K562 (cell line): Measurements from ENCODE around the gene SEMA3A. TPM values are rescaled to one million over a fixed set of nuclear protein-coding genes. Genes with fewer than 3 reads are reported as not detected.

Experiments used
- ATAC-seq: fragments of 200-7000 bp; cut with Tn5 transposase; 3 replicates; pipeline ENCODE4 v1.9.1; 2020; ENCODE audit warnings: moderate library complexity
- BruUV-seq: library from RNA; stranded (reverse); fragments of 400-500 nt; replicated peaks from 2 replicates; lab custom pipeline; 2021; lab: Mats Ljungman, UMichigan
- CTCF ChIA-PET: fragments of 300-600 bp; formaldehyde crosslinking; extraction: SDS; loops from one replicate; lab custom pipeline; 2021; ENCODE audit warnings: low intra/inter-chr PET ratio; lab: Yijun Ruan, JAX
- POLR2A ChIA-PET: fragments of 300-600, 350-650 bp; sonication (Branson Sonifier 250); formaldehyde crosslinking; extraction: SDS; loops from one replicate; lab custom pipeline; 2021; ENCODE audit warnings: antibody characterized with exemption, inconsistent platforms; lab: Yijun Ruan, JAX
- DNase-seq, 4 experiments: peaks; one replicate each; pipeline versions ENCODE4 v3.0.0 to v3.0.0-alpha.2; 2011 to 2018; ENCODE audit warnings: low spot score in 3 of 4, mixed read lengths in 3 of 4; ENCODE audit errors: extremely low read depth in 1 of 4
- FAIRE-seq: peaks from 2 replicates; lab custom pipeline; 2011; peaks lifted over from hg19 to GRCh38; lab: Jason Lieb, UNC
- H2AFZ ChIP-seq: 2 replicates; pipeline ENCODE4 v1.6.0; 2011; ENCODE audit warnings: low read depth, low read length, control low read depth, inconsistent platforms
- H3K27ac ChIP-seq: fragments of 200-600 bp; 3 replicates; pipeline ENCODE4 v1.8.0; 2011; ENCODE audit warnings: low read depth, mild to moderate bottlenecking, control low read depth, inconsistent platforms, low read length, moderate library complexity, mixed read lengths; ENCODE audit errors: extremely low read depth
- H3K27me3 ChIP-seq, 2 experiments: fragments of 300-600 bp in 1 of 2; 2 replicates in 1 of 2; 3 replicates in 1 of 2; pipeline versions ENCODE4 v1.6.0 to v1.8.0; 2011; ENCODE audit warnings: inconsistent platforms in 2 of 2, low read length in 2 of 2, mild to moderate bottlenecking in 1 of 2, mixed read lengths in 1 of 2, moderate library complexity in 1 of 2; ENCODE audit not compliant: control insufficient read depth in 2 of 2, insufficient read depth in 2 of 2
- H3K36me3 ChIP-seq: fragments of 300-600 bp; 3 replicates; pipeline ENCODE4 v1.8.0; 2011; ENCODE audit warnings: mild to moderate bottlenecking, low read length, inconsistent platforms; ENCODE audit not compliant: control insufficient read depth, insufficient read depth
- H3K4me1 ChIP-seq, 2 experiments: fragments of 200-600 bp in 1 of 2; replicated peaks in 1 of 2; 2 replicates in 1 of 2; 3 replicates in 1 of 2; pipeline versions ENCODE4 v1.5.1 to v1.8.0; 2011; ENCODE audit warnings: inconsistent platforms in 2 of 2, low read length in 2 of 2, mild to moderate bottlenecking in 1 of 2, mixed read lengths in 1 of 2, moderate library complexity in 1 of 2; ENCODE audit not compliant: control insufficient read depth in 2 of 2, insufficient read depth in 2 of 2
- H3K4me2 ChIP-seq: 2 replicates; pipeline ENCODE4 v1.6.1; 2011; ENCODE audit warnings: low read length, control low read depth, inconsistent platforms, mixed read lengths; ENCODE audit not compliant: insufficient read depth
- H3K4me3 ChIP-seq: fragments of 200-600 bp; sonication (generic), shearing (Covaris generic); 2 replicates; pipeline ENCODE4 v1.5.1; 2016; ENCODE audit warnings: control low read depth, inconsistent platforms
- H3K79me2 ChIP-seq: fragments of 200-600 bp; 3 replicates; pipeline ENCODE4 v1.8.0; 2011; ENCODE audit warnings: low read length, inconsistent platforms; ENCODE audit not compliant: control insufficient read depth, insufficient read depth
- H3K9ac ChIP-seq, 2 experiments: 2 replicates each; pipeline versions ENCODE4 v1.6.0 to v1.6.1; 2011; ENCODE audit warnings: low read depth in 2 of 2, low read length in 2 of 2, control low read depth in 1 of 2, inconsistent platforms in 1 of 2, mild to moderate bottlenecking in 1 of 2, mixed read lengths in 1 of 2; ENCODE audit not compliant: insufficient read depth in 1 of 2
- H3K9me1 ChIP-seq: one replicate; pipeline ENCODE4 v1.6.0; 2011; ENCODE audit warnings: inconsistent platforms, mild to moderate bottlenecking, low read length, moderate library complexity; ENCODE audit not compliant: control insufficient read depth, insufficient read depth
- H3K9me3 ChIP-seq: replicated peaks from 2 replicates; pipeline ENCODE4 v1.5.1; 2011; ENCODE audit warnings: low read depth, low read length, inconsistent platforms; ENCODE audit not compliant: control insufficient read depth, insufficient read depth
- H4K20me1 ChIP-seq: replicated peaks from 2 replicates; pipeline ENCODE4 v1.6.1; 2011; ENCODE audit warnings: low read length, inconsistent platforms, mixed read lengths; ENCODE audit not compliant: control insufficient read depth, insufficient read depth
- ARNT ChIP-seq, 2 experiments: fragments of 450-650 bp; IDR thresholded peaks; 2 replicates each; pipeline ENCODE4 v1.6.1; 2016; ENCODE audit warnings: mild to moderate bottlenecking in 1 of 2
- MCM7 ChIP-seq, 2 experiments: fragments of 450-650 bp; IDR thresholded peaks; 2 replicates each; pipeline ENCODE4 v1.6.1; 2016 to 2018
- RBBP5 ChIP-seq: fragments of 200-600 bp; sonication (generic); IDR thresholded peaks from 2 replicates; pipeline ENCODE4 v1.6.1; 2012; ENCODE audit warnings: borderline replicate concordance, mild to moderate bottlenecking, low read length, control low read depth, inconsistent platforms; ENCODE audit not compliant: insufficient read depth, poor library complexity, severe bottlenecking
- SREBF2 ChIP-seq: sonication (generic); formaldehyde crosslinking; IDR thresholded peaks from 2 replicates; pipeline ENCODE4 v1.4.0; 2020; ENCODE audit warnings: mild to moderate bottlenecking, missing genetic modification reagents
- WGBS: fragments of 100-300 bp; shearing (Covaris generic); methylation state at CpG from one replicate; pipeline ENCODE4 v1.1.6; 2016; ENCODE audit warnings: low coverage, mixed read lengths; ENCODE audit not compliant: insufficient coverage; ENCODE audit errors: missing lambda C conversion rate; 5-methylcytosine and 5-hydroxymethylcytosine counted together
- in situ Hi-C: fragments of 300-500 bp; cut with MboI; formaldehyde crosslinking; loops from 4 replicates; pipeline ENCODE4 v1.15.0; 2018; ENCODE audit warnings: inconsistent platforms, mixed read lengths
- intact Hi-C: fragments of 100-400 bp; cut with micrococcal nuclease; formaldehyde crosslinking; loops from 2 replicates; pipeline ENCODE4 v1.14.2; 2022
- polyA plus RNA-seq, 8 experiments: library from polyadenylated mRNA; depleted of rRNA in 4 of 8; stranded (reverse) in 5 of 8; unstranded in 3 of 8; fragments of >200 nt; fragmentation: Nextera tagmentation in 2 of 8; fragmentation: Illumina TruSeq in 1 of 8; extraction: Ambion mirVana in 2 of 8; extraction: Trizol in 1 of 8; gene quantifications; 2 replicates each; pipeline versions ENCODE4 v1.2.1 to v1.2.3, GENCODE V29; 2011 to 2014; ENCODE audit warnings: inconsistent platforms in 1 of 8, missing spikeins in 1 of 8
- total RNA-seq, 7 experiments: library from RNA; depleted of rRNA in 6 of 7; stranded (reverse); fragments of >200 nt in 6 of 7; fragmentation: Illumina TruSeq in 2 of 7; extraction: Trizol in 2 of 7; gene quantifications; 2 replicates each; pipeline versions ENCODE4 v1.2.1 to v1.2.3, GENCODE V29; 2011 to 2021; ENCODE audit warnings: low replicate concordance in 1 of 7
- TF ChIP-seq, protein P1 (sequence below): IDR thresholded peaks from 2 replicates; pipeline ENCODE4 v1.6.1; 2011; ENCODE audit not compliant: insufficient read length; ENCODE audit errors: extremely low read depth
- TF ChIP-seq, protein P2 (sequence below): fragments of 250-450 bp; sonication (Bioruptor Pico); IDR thresholded peaks from 2 replicates; pipeline ENCODE4 v1.4.0; 2020; ENCODE audit warnings: borderline replicate concordance
- TF ChIP-seq, protein P3 (sequence below): sonication (generic); formaldehyde crosslinking; IDR thresholded peaks from 2 replicates; pipeline ENCODE4 v1.8.0; 2022; ENCODE audit warnings: missing genetic modification reagents, mild to moderate bottlenecking, borderline replicate concordance

SEMA3A gene
- total and polyA plus RNA-seq, 9 of the 15 experiments (the other 6 are each of a cell fraction or from before 2014, with no cell fraction given), result 0.36 to 3.0 (median 1.1) TPM

GRCh38 chr7:84218681-84219080 lies 24.1 kb upstream of the SEMA3A start:
- Histone ChIP-seq H3K79me2 (no peaks in the 10 kb centered on the region), H3K4me1 (no peaks in the 10 kb centered on the region), H3K27ac (no peak overlapping the region), H3K4me2 (no peak overlapping the region), H4K20me1 (no peaks in the 10 kb centered on the region), H3K9ac (no peak overlapping the region), H3K9me3 (no peaks in the 10 kb centered on the region; the same call in 1 of the 2 replicates), H3K9me1 (no peaks in the 10 kb centered on the region), H3K4me3 (no peak overlapping the region), H3K27me3 (no peaks in the 10 kb centered on the region), H2AFZ (no peak overlapping the region), H3K36me3 (no peaks in the 10 kb centered on the region)
- WGBS, result 0% methylated on average over 2 of the region's 2 CpGs
- ATAC-seq (no peak), FAIRE-seq (no peak), DNase-seq (no peak)
- intact Hi-C loops (no loop called here), in situ Hi-C loops (loop anchor here (25.0 kb wide), 1 partner anchor 794 kb away; no protein-coding TSS in a partner anchor)
- no TSS peak for BruUV-seq
- CTCF ChIA-PET, result no interaction called here
- POLR2A ChIA-PET, result no interaction called here
- TF ChIP-seq, protein P1, sequence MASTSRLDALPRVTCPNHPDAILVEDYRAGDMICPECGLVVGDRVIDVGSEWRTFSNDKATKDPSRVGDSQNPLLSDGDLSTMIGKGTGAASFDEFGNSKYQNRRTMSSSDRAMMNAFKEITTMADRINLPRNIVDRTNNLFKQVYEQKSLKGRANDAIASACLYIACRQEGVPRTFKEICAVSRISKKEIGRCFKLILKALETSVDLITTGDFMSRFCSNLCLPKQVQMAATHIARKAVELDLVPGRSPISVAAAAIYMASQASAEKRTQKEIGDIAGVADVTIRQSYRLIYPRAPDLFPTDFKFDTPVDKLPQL, result no peak
- TF ChIP-seq, protein P2, sequence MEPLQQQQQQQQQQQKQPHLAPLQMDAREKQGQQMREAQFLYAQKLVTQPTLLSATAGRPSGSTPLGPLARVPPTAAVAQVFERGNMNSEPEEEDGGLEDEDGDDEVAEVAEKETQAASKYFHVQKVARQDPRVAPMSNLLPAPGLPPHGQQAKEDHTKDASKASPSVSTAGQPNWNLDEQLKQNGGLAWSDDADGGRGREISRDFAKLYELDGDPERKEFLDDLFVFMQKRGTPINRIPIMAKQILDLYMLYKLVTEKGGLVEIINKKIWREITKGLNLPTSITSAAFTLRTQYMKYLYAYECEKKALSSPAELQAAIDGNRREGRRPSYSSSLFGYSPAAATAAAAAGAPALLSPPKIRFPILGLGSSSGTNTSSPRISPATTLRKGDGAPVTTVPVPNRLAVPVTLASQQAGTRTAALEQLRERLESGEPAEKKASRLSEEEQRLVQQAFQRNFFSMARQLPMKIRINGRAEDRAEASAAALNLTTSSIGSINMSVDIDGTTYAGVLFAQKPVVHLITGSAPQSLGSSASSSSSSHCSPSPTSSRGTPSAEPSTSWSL (CRISPR knock-in tag), result no peak
- TF ChIP-seq RBBP5, result no peak
- no peak for TF ChIP-seq ARNT (IDR thresholded peaks at IDR 0.05)
- TF ChIP-seq, protein P3, sequence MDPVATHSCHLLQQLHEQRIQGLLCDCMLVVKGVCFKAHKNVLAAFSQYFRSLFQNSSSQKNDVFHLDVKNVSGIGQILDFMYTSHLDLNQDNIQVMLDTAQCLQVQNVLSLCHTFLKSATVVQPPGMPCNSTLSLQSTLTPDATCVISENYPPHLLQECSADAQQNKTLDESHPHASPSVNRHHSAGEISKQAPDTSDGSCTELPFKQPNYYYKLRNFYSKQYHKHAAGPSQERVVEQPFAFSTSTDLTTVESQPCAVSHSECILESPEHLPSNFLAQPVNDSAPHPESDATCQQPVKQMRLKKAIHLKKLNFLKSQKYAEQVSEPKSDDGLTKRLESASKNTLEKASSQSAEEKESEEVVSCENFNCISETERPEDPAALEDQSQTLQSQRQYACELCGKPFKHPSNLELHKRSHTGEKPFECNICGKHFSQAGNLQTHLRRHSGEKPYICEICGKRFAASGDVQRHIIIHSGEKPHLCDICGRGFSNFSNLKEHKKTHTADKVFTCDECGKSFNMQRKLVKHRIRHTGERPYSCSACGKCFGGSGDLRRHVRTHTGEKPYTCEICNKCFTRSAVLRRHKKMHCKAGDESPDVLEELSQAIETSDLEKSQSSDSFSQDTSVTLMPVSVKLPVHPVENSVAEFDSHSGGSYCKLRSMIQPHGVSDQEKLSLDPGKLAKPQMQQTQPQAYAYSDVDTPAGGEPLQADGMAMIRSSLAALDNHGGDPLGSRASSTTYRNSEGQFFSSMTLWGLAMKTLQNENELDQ, result no peak
- TF ChIP-seq SREBF2 (CRISPR knock-in tag), result no peak
- no peak for TF ChIP-seq MCM7 (IDR thresholded peaks at IDR 0.05)
